Measurements from ENCODE around the gene ABHD12.
"Not testable (repeated sequence)": the region's sequence is repeated elsewhere in the genome, so short reads cannot be mapped to it uniquely, and the experiment has no call there.

Gene ABHD12

DNA sequence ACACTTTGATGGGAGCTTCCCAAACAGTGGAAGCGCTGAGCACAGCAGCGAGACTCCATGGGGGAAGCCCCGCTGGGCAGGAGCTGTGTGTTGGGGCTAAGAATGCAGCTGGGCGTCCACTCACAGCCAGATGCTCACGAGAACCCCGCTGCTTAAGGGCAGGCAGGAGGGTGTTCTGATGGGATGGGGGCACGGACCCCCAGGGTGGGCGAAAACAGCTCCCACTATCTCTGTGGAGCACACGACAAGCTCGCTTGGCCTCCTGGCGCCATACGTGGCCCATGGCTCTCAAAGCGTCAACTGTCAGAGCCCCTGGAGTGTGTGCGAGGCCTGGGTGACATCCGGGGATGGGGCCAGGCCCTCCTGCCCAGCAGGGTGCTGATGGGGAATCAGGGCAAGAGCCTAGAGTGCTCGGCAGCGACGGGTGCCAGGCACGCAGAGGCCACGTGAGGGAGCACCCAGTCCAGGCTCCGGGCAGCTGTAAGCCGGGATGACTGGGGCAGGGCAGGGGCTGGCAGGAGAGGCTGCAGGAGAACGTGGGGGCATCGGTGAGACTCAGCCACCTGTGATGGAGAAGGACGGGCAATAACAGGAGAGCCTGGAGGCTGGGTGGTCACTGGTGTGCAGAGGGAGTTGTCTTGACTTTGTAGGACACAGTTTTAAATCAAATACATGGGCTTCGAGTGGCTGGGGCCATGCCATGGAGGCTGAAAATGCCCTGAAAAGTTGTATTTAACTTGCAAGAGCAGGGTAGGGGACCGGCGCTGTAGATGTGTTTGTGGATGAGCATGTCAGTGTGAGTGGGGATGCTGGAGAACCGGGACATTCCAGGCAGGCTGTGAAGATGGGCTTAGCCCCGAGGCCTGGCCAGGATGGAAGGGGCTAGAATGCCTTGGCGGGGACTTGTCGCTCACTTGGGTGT, 115.5 kb downstream of the ABHD12 start:
- DNase-seq: no peak

DNA sequence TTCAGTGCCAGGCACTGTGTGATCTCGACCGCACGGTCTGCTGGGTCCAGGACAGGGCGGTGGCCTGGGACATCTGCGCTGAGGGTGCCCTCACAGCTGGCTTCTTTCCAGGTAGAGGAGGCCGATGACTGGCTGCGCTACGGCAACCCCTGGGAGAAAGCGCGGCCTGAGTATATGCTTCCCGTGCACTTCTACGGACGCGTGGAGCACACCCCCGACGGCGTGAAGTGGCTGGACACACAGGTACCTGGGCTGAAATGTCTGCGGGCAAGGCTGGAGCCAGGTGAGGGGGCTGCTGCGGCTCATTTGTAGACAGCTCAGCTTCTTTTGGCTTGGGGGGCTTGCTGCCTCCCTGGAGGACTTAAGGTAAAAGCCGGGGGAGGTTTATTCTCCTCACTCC, 116.2 kb downstream of the ABHD12 start:
- no peak for DNase-seq

DNA sequence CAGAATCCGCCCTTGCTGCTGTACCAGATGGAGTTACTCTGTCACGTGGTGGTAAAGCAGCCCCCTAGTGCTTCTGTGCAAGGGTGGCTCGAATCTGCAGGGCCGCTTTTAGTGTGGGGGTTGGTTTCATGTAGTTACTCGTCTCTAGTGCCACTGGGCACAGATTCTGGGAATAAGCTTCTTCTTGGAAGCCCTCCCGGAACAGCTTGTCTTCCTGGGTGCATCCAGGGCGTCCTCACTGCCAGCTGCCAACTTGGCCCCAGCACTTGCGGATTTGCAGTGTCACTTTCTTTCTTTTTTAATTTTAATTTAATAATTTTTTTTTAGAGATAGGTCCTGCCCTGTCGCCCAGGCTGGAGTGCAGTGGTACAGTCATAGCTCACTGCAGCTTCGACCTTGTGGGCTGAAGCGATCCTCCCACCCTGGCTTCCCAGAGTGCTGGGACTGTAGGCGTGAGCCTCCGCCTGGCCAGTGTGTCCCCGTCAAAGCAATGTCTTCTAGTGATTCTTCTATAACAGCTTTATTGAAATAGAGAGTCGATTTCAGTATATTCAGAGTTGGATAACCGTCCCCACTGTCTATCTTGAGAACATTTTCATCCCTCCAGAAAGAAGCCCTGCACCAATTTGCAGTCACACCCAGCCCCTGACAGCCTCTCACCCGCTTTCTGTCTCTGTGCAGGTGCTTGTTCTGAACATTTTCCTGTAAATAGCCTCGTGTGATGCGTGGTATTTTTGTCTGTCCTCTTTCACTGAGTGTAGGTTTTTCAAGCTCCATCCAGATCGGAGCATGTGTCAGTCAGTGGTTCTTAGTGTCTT, 116.9 kb downstream of the ABHD12 start:
- no peak for DNase-seq

DNA sequence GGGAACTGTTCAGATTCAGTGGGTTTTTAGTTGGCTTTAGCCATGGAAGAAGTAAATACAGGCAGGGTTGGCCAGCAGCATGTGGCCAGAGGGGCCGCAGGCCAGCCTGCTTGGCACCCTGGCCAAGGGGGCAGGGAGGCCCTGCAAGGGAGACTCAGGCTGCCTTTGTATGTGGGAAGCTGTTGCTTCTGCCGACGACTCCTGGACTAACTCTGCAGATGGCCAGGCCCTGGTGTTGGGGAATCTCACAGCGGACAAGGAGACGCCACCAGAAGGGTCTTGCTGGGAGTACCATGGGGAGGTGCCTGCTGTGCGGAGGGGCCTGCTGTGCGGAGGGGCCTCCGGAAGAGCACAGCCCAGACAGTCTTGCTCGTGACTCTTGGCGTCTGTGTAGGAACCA, 117.6 kb downstream of the ABHD12 start:
- no peak for DNase-seq

DNA sequence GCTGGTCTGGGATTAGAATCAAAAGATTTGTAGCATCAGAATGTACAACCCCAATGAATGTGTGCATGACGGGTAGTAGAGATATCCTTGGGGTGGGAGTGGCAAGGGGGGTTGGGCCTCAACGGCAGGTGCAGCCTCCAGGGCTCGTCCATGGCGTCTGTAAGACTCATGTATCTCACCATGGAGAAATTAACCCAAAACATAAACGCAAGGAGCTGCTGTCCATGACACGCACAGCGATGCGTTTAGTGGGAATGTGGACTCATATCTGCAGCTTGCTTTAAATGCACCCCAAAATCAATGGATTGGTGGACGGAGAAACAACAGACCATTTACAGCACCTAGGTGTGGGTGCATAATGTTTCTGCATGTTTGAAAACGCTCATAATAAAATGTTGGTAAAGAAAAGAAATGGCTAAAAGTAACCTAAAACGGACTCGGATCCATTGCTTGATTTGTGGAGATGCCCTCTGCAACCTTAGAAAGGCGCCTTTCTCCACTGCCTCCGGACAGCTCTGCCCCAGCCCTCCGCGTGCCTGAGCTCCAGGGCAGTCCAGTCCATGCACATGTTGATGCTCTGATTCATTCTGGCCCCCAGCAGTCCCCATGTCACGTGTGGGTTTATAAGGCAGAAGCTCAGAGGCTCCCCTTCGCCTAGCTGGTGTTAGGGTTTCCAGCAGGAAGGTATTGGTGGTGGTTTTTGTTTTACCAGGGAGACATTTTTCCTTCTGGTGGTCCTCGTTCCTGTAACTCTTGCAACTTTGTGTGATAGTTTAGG, 118.2 kb downstream of the ABHD12 start:
- DNase-seq: no peak

DNA sequence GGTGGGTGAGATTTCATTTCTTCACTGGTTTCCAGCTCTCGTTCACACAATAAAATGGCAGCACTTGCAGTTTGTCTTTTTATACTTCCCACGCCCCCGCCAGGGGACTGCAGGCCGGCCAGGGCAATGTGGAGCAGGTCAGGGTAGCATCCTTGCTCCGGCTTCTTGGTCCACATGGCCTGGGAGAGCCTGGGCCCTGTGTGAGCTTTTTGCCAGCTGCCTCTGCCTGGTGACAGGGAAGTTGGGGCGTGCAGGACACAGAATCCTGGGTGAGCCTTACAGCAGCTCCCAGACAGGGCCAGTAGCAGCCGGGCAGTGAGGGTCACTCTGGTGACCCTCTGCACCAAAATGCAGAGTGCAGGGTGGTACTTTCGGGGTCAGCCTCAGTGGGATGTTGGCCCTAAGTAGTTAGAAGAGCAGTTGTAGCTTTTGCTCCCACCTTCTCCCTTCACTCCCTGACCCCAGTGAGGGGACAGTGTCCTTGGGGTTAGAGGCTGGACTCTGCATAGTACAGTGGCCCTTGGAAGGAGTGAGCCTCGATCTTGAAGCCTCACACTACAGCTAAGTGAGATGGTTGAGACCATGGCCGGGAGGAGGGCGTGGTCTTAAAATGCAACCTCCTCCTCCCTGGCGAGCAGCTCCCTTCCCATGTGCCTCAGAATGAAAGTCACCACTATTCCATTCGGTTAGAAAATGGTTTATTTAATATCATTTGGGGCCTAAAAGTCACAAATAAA, 119.0 kb downstream of the ABHD12 start:
- DNase-seq: no peak

DNA sequence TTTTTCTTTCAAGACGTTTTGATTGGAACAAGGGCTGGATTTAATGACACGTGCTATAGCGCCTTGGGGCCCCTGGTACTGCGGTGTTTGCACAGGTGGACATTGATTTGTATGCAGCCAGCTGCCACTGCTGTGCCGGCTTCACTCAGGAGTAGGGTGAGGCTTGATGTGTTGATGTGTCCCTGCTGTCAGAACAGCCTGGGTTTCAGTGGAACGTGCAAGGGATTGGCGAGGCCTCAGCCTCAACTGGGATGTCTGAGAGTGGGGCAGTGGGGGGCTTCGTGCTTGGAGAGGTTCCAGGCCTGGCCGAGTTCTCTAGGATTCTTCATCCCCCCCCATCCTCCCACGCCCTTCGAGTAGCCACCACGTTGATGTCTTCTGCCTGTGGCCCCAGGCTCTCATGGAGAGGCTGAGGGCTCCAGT, 119.8 kb downstream of the ABHD12 start:
- DNase-seq: no peak

DNA sequence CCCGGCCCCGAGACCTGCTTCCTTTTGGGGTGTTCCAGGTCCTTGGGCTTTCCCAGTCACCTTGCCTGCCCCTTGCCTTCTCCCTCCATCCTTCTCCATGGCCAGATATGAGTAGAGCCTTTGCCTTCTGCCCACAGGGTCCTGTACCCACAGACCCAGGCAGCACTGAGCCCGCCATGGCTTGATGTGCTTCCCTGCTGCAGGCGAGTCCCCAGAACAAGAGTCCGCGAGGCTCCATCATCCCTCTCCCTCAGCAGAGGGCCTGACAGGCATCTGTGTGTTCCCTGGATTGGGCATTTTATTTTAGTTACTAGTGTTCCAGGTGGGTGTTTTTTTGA, 120.8 kb downstream of the ABHD12 start:
- DNase-seq: no peak

DNA sequence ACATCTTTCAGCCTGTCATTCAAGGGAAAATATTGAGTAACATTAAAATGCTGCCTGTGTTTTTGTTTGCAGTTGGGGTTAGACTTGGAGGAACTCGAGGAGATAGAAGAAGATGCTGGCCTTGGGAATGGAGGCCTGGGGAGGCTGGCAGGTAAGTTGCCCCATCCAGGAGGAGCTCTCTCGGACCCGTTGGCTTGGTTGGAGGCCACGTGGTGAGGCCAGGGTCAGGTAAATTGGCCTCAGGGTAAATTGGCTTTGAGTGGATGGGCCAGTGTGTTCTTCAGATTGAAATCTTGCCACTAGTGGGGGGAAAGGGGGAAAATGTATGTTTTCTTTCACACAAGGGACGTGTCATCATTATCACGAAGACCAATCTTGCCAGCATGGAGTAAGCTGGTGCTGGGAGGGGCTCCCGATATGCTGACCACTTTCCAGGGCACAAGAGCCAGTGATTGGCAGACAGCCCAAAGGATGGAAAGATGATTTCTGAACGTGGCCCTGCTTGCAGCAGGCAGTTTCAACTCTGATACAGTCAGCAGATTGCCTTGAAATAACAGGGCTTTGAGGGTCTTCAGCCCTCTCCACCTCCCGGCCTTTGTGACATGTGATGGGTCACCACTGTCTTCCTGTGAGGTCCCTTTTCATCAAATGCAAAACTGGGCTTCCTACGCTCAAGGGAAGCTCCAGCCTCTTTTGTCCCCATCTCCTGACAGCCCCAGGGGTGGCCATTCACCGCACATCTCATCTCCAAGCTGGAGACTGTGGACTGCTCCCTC, 121.4 kb downstream of the ABHD12 start:
- DNase-seq: no peak

DNA sequence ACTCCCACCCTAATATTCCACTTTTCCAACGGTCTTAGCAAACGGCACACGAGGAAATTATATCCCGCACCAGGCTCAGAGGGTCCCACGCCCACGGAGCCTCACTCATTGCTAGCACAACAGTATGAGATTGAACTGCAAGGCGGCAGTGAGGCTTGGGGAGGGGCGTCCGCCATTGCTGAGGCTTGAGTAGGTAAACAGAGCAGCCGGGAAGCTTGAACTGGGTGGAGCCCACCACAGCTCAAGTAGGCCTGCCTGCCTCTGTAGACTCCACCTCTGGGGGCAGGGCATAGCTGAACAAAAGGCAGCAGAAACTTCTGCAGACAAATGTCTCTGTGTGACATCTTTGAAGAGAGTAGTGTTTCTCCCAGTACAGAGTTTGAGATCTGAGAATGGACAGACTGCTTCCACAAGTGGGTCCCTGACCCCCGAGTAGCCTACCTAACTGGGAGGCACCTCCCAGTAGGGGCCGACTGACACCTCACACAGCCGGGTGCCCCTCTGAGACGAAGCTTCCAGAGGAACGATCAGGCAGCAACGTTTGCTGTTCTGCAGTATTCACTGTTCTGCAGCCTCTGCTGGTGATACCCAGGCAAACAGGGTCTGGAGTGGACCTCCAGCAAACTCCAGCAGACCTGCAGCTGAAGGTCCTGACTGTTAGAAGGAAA, 129.7 kb downstream of the ABHD12 start:
- DNase-seq: not testable (repeated sequence)

DNA sequence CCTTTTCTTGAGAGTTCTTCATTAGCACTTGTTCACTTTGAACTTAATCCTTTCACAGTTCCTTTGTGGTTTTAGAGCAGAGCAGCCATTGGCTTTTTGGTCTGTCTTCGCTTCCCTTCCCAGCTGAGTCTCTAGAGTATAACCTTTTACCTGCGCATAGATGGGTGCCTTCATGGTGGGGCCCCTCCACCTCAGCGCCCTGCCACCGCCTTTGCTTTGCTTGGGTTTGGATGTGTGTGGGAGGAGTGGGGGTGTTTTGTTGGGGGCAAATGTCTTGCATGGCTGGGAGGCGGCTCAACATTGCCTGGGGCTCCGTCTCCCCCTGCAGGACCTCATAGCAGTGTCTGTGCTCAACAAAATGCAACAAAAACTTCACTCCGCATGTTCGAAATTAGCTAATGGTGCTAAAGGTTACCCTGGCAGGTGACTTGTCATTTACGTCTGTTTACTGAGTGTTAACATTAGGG, 130.8 kb downstream of the ABHD12 start:
- no peak for DNase-seq

DNA sequence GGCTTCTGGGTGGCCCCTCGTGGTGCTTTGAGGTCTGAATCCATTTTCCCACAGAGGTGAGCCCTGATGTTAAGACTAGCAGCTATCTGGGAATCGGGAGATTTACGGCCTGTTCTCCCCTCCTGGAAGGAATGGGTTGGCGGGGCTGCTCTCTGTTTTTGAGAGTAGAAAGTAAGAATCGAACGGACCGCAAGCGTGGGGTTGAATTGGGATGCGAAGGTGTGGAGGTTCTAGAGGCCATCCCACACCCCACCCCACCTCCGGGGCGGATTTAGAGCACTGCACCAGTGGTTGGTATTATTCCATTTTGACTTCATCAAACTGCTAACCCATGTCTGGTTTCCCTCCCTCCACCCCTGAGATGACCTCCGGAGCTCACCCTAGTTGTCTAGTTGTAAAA, 131.3 kb downstream of the ABHD12 start:
- DNase-seq: no peak

DNA sequence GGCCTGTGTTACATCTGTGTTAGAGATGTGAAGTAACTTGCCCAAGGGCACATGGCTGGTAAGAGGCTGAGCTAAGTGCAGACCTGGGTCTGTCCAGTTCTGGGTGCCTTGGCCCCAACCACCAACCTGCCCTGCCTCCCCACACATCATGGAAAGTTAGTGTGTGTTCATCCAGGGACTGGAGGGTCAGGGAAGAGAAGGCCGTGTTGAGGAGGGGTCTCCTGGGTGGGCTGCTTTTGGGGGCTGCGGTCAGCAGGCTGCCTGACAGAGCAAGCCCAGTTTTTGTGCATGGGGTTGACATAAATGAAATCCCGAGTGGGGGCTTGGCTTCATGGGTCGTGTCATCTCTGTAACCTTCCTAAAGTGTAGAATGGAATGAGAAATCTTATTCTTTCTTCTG, 131.8 kb downstream of the ABHD12 start:
- DNase-seq: no peak

DNA sequence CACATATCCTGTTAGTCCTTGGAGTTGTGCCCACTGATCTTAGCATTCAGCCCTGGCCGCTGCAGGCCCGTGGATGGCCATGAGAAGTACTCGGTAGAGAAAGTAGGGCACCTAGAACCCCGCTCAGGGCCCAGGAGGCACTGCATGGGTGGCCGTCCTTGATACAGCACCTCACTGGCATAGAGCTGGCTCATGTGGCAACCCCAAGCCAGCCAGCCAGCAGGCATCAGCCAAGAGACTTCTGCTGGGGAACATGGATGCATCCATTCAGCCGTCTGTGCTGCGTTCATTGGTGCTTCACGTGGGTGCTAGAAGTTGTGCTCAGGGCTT, 132.2 kb downstream of the ABHD12 start:
- no peak for DNase-seq

DNA sequence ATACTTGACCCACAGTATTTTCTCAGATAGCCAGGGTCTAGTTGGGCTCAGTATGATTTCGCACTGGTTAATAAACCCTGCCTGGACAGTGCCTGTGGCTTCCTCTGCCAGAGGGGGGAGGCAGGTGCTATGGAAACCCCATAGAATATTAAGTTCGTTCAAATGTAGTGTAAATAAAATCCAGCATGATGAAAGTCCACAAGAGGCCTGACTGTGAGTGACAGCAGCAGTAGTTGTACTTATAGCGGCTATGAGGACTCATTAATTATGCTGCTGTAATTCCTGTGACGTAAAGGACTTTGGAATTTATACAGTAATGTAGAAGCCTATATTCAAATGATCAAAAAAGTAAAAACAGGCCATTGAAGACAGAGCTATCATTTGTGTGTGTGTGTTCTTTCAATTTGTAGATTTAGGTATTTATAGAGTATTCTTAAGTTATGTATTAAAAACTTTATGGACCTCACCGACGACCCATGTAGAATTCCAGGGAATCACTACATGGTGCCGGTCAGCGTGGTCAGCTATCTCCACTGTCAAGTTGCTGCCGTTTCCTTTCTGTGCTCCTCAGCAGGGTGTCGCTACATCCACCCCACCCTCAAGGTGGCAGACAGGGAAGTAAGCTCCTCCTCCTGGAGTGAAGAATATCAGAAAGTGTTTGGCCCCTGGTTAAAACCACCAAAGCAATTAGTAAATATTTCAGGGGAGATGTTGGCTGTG, 132.7 kb downstream of the ABHD12 start:
- DNase-seq: no peak

DNA sequence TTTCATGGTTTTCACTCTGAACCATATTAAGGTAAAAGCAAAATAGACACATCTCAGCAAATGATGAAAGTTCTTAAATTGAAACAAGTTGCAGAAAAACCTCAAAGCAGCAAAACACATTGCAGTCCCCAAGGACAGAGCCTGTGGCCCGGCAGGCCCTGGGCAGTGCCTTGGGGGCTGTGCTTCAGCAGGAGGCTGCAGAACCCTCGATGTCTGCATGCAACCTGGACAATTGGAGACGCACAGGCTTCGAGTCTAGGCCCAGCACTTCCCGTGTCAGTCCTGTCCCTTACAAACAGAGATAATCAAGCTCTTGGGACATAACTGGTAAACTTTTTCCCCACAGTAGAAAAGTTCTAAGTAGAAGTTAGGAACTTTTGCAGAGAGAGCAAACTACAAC, 133.5 kb downstream of the ABHD12 start:
- DNase-seq: no peak

DNA sequence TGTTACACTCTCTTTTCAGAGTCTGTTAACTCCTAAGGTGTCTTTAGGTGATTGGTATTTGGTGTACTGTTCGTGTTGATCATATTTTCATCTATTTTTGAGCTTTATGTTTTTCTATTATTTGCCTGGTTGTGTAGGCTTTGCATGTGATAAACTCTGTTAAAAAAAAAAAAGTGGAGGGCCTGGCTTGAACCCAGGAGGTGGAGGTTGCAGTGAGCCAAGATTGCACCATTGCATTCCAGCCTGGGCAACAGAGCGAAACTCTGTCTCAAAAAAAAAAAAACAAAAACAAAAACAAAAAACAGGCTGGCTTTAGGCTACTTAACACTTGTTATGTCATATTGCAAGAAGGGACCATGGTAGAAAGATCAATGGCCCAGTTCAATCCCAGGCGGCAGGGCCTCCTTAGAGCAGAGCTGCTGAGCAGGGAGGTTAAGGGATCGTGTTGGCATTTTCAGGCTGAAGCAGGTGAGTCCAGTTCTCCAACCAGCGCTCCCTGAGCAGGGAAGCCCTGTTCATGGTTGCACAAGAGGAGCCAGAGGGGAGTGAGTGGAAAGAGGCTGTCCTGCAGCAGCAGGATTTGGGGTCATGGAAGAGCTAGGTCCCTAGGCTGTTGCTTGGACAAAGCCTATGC, 134.3 kb downstream of the ABHD12 start:
- DNase-seq: no peak

DNA sequence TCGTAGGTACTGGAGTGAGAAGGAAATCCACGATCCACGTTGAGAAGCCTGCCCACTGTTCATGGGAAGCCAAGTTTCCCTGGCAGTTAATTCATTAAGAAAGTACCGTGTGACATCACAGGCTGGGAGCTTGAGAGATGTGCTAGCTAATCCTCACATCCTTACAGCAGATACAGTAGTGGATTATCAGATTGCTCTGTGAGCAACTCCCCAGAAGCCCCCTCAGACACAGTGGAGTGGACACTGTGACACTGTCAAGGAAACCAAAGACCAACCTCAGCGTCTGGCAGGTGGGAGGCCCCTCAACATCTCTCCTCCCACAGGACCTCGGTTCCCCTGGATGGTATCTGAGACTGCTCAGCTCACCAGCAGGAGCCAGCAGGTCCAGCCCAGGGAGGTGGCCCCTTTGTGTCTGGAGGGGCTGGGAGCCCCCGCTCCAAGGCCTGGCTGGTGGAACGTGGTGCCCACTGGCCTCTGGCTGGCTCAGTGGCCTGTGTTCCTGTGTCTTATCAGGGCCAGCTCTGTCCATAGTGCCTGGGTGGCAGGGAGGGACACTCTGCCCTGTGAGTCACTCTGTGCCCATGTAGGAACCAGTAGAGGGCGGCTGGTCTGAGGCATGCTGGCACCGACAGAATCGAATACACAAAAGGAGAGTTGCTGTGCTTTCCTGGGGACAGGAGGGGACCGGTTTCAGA, 135.5 kb downstream of the ABHD12 start:
- DNase-seq: no peak

DNA sequence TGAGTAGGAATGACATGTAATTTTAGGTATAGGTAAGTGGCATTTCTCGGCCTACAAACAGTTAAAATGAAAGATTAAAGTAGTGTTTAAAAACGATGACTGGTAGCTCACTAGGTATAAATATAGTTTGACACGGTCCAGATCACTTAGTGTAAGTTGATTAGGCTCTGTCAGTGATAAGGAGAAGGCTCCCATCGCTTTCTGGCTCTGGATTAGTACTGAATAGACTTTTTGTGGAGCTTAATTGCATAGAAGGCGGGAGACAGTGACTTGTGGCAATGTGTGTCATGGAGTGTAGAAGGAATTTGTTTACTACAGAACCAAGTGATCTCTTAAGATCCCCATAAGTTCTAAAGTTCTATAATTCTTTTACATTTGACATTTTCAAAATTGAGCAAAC, 136.1 kb downstream of the ABHD12 start:
- DNase-seq: no peak
